Measurements from ENCODE around the gene TP53I11.

Gene TP53I11

GRCh38 chr11:44982496-44983062 lies 31.9 kb upstream of the TP53I11 start:
- peaks cover 19% of the 10 kb centered on the region for H3K27me3 Mint-ChIP-seq (ENCODE audit: low read depth)
- H3K4me3 Mint-ChIP-seq = no peak overlapping the region
- H3K27ac Mint-ChIP-seq = no peak overlapping the region
- H3K4me1 Mint-ChIP-seq = no peaks in the 10 kb centered on the region
- no peaks in the 10 kb centered on the region for H3K9me3 Mint-ChIP-seq
- H3K36me3 Mint-ChIP-seq (ENCODE audit: low read depth) = no peaks in the 10 kb centered on the region
- TF ChIP-seq CTCF (IDR thresholded peaks at IDR 0.05; ENCODE audit: unreplicated experiment in 3 of 3) = no peak

- H3K4me1 Mint-ChIP-seq = no peaks in the 10 kb centered on the region
- no peak overlapping the region for H3K27ac Mint-ChIP-seq
- H3K27me3 Mint-ChIP-seq (ENCODE audit: low read depth) = peaks cover 19% of the 10 kb centered on the region
- no peak for TF ChIP-seq CTCF (IDR thresholded peaks at IDR 0.05; ENCODE audit: unreplicated experiment in 3 of 3)
- H3K36me3 Mint-ChIP-seq (ENCODE audit: low read depth) = no peaks in the 10 kb centered on the region
- H3K9me3 Mint-ChIP-seq = no peaks in the 10 kb centered on the region
- no peak overlapping the region for H3K4me3 Mint-ChIP-seq
These were observed 30.1 kb upstream of the TP53I11 start for GRCh38 chr11:44980533-44981427.

GRCh38 chr11:44979543-44980399 lies 29.1 kb upstream of the TP53I11 start:
- TF ChIP-seq CTCF (IDR thresholded peaks at IDR 0.05; ENCODE audit: unreplicated experiment in 3 of 3) = no peak
- Mint-ChIP-seq H3K27me3 (ENCODE audit: low read depth) (peaks cover 13% of the 10 kb centered on the region), H3K4me3 (no peak overlapping the region), H3K27ac (peak overlapping the region in 2 of 3 experiments; percentile 27 to 37), H3K4me1 (no peaks in the 10 kb centered on the region), H3K9me3 (no peaks in the 10 kb centered on the region), H3K36me3 (ENCODE audit: low read depth) (no peaks in the 10 kb centered on the region)

GRCh38 chr11:44978961-44979331 lies 28.3 kb upstream of the TP53I11 start:
- Mint-ChIP-seq H3K27me3 (ENCODE audit: low read depth) (peaks cover 13% of the 10 kb centered on the region), H3K9me3 (no peaks in the 10 kb centered on the region), H3K27ac (no peak overlapping the region), H3K4me3 (no peak overlapping the region), H3K4me1 (no peaks in the 10 kb centered on the region), H3K36me3 (ENCODE audit: low read depth) (no peaks in the 10 kb centered on the region)
- no peak for TF ChIP-seq CTCF (IDR thresholded peaks at IDR 0.05; ENCODE audit: unreplicated experiment in 3 of 3)

- no peak for TF ChIP-seq CTCF (IDR thresholded peaks at IDR 0.05; ENCODE audit: unreplicated experiment in 3 of 3)
- Mint-ChIP-seq H3K4me3 (no peak overlapping the region), H3K27me3 (ENCODE audit: low read depth) (peaks cover 13% of the 10 kb centered on the region), H3K9me3 (no peaks in the 10 kb centered on the region), H3K36me3 (ENCODE audit: low read depth) (no peaks in the 10 kb centered on the region), H3K27ac (no peak overlapping the region), H3K4me1 (no peaks in the 10 kb centered on the region)
These were observed 27.7 kb upstream of the TP53I11 start for GRCh38 chr11:44978274-44978960.

All from nephron (organoid).